ENCODE measurements around the gene ATP11A.

DNA sequence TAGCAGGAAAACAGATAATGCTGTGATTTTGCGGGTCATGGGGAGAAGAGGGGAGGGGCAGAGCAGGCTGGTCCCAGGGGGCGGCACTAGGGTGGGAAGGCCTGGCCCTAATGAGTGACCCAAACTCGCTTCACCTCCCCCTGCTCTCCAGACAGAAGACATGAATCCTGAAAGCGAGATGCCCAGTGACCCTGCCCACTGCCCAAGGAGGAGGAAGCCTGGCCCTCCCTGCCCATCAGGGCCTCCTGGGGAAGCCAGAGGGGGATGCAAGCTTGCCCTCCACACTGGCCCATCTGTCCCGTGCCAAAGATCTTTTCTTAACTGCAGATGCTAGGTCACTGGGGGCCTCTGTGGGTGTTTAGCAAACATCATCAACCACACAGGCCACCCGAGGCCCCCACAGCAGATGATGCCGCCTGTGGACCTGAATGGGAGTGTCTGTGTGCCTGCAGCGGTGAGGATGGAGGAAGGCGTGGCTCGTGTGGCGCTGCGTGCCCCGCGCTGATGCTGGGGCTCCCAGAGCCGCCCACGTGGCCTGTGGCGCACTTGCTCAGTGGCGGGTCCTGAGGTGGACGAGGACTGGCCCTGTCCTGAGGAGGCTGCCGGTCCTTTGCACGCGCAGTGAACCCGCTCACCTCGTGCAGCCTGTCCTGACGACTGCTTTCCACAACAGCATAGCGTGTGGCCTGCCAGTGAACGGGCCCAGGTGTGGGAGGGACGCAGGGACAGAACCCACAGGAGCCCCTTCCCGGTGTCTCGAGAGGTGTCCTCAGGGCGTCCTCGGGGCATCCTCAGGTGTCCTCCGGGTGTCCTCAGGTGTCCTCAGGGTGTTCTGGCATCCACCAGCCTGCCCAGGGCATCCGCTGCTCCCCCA, 198.6 kb downstream of the ATP11A start:
- no peak for TF ChIP-seq CTCF (IDR thresholded peaks at IDR 0.05)
- no peak for TF ChIP-seq POLR2A (IDR thresholded peaks at IDR 0.05)
